DND-41 (cell line): ENCODE measurements around the gene RAB35.

ENCODE experiments used
- EZH2 ChIP-seq: IDR thresholded peaks from 3 replicates; pipeline ENCODE4 v1.6.1; 2012; ENCODE audit warnings: borderline replicate concordance, low read depth, mild to moderate bottlenecking, moderate library complexity, low read length, inconsistent platforms; ENCODE audit not compliant: severe bottlenecking
- TF ChIP-seq, protein P1 (sequence below): IDR thresholded peaks from 2 replicates; pipeline ENCODE4 v1.5.1; 2012; ENCODE audit warnings: borderline replicate concordance, low read length, moderate library complexity, mild to moderate bottlenecking; ENCODE audit not compliant: poor library complexity, severe bottlenecking; ENCODE audit errors: extremely low read depth

DNA sequence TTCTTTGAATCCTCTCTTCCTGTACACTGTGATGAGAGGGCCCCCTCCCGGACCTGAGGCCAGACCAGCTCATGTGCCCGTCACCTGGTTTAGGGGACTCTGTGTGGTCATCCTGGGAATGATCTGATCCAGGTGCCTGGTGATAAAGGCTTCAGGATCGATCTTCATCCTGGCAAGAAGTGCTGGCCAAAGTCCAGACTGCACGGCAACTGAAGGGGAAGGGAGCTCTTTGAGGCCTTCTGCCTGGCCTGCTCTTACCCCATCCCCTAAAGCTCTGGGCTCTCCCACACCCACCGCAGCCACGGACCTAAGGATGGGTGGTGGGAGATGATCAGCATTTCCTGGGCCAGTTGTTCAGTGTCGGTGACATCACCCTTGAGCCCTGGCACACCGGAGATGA is 46.2 kb upstream of the RAB35 start:
- TF ChIP-seq, protein P1, sequence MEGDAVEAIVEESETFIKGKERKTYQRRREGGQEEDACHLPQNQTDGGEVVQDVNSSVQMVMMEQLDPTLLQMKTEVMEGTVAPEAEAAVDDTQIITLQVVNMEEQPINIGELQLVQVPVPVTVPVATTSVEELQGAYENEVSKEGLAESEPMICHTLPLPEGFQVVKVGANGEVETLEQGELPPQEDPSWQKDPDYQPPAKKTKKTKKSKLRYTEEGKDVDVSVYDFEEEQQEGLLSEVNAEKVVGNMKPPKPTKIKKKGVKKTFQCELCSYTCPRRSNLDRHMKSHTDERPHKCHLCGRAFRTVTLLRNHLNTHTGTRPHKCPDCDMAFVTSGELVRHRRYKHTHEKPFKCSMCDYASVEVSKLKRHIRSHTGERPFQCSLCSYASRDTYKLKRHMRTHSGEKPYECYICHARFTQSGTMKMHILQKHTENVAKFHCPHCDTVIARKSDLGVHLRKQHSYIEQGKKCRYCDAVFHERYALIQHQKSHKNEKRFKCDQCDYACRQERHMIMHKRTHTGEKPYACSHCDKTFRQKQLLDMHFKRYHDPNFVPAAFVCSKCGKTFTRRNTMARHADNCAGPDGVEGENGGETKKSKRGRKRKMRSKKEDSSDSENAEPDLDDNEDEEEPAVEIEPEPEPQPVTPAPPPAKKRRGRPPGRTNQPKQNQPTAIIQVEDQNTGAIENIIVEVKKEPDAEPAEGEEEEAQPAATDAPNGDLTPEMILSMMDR: no peak
- TF ChIP-seq EZH2: no peak
